HCT116 (cell line): ENCODE results near the gene CACNG1.

Experiments used
- CTCF ChIP-seq, 3 experiments: fragments of 200-600 bp in 1 of 3; sonication (generic) in 1 of 3; IDR thresholded peaks in 2 of 3; conservative IDR thresholded peaks in 1 of 3; 2 replicates each; pipeline ENCODE4 v1.5.1; 2012 to 2017; ENCODE audit warnings: low read depth in 2 of 3, low read length in 2 of 3, antibody characterized with exemption in 1 of 3, borderline replicate concordance in 1 of 3, control low read depth in 1 of 3, mild to moderate bottlenecking in 1 of 3, mixed read lengths in 1 of 3, mixed run types in 1 of 3, moderate library complexity in 1 of 3; ENCODE audit not compliant: insufficient read depth in 1 of 3
- EZH2 ChIP-seq: fragments of 200-600 bp; sonication (generic); IDR thresholded peaks from 2 replicates; pipeline ENCODE4 v1.6.1; 2017; ENCODE audit warnings: antibody characterized with exemption, mixed run types
- FOSL1 ChIP-seq: IDR thresholded peaks from 2 replicates; pipeline ENCODE4 v1.6.1; 2012; ENCODE audit warnings: low read depth
- JUND ChIP-seq: IDR thresholded peaks from 2 replicates; pipeline ENCODE4 v1.6.1; 2012
- MAX ChIP-seq: IDR thresholded peaks from 2 replicates; pipeline ENCODE4 v1.6.1; 2012
- POLR2A ChIP-seq: IDR thresholded peaks from 2 replicates; pipeline ENCODE4 v1.7.0; 2011; ENCODE audit warnings: borderline replicate concordance; ENCODE audit not compliant: insufficient read depth, insufficient read length; ENCODE audit errors: extremely low read depth
- POLR2AphosphoS5 ChIP-seq: IDR thresholded peaks from 2 replicates; pipeline ENCODE4 v1.6.1; 2011; ENCODE audit warnings: mild to moderate bottlenecking, low read depth, low read length, moderate library complexity
- RAD21 ChIP-seq: IDR thresholded peaks from 2 replicates; pipeline ENCODE4 v1.6.1; 2012; ENCODE audit warnings: low read depth, mild to moderate bottlenecking
- REST ChIP-seq: IDR thresholded peaks from 2 replicates; pipeline ENCODE4 v1.6.1; 2012; ENCODE audit warnings: low read depth
- SP1 ChIP-seq: IDR thresholded peaks from 2 replicates; pipeline ENCODE4 v1.6.1; 2012; ENCODE audit warnings: low read depth
- SRF ChIP-seq: IDR thresholded peaks from 2 replicates; pipeline ENCODE4 v1.6.1; 2012; ENCODE audit warnings: low read depth
- YY1 ChIP-seq: IDR thresholded peaks from 2 replicates; pipeline ENCODE4 v1.6.1; 2011; ENCODE audit warnings: low read length, low read depth, moderate library complexity, mild to moderate bottlenecking; ENCODE audit not compliant: insufficient replicate concordance; ENCODE audit errors: extremely low read depth
- ZBTB33 ChIP-seq: IDR thresholded peaks from 2 replicates; pipeline ENCODE4 v1.6.1; 2011; ENCODE audit warnings: mild to moderate bottlenecking, low read length, moderate library complexity; ENCODE audit not compliant: insufficient replicate concordance; ENCODE audit errors: extremely low read depth
- ZNF274 ChIP-seq: fragments of 200-500 bp; sonication (Bioruptor generic); IDR thresholded peaks from 2 replicates; pipeline ENCODE4 v1.6.1; 2014; ENCODE audit warnings: mild to moderate bottlenecking, low read depth, low read length, inconsistent platforms

GRCh38 chr17:67056746-67057490 lies 12.6 kb downstream of the CACNG1 start:
- TF ChIP-seq CTCF (IDR thresholded peaks at IDR 0.05 in 2 of 3, conservative IDR thresholded peaks at IDR 0.05 in 1 of 3; ENCODE audit: borderline replicate concordance in 1 of 3, insufficient read depth in 1 of 3, low read depth in 2 of 3, low read length in 2 of 3) (no peak), RAD21 (no peak), ZNF274 (no peak), SP1 (no peak), SRF (no peak), POLR2A (no peak), REST (no peak), POLR2AphosphoS5 (no peak), MAX (no peak), JUND (no peak), EZH2 (no peak), YY1 (no peak), FOSL1 (no peak), ZBTB33 (no peak)
